NOMO-1 treated with dmso at 0.1 percent for 144 hours (cell line): ENCODE data around the gene NTM.

Source experiments
- DNase-seq: peaks from one replicate; lab custom pipeline; 2025; ENCODE audit not compliant: unreplicated experiment; lab: John Stamatoyannopoulos, UW

NTM gene

GRCh38 chr11:131372234-131372962, 2.0 kb downstream of the NTM start:
- no peak for DNase-seq

DNA sequence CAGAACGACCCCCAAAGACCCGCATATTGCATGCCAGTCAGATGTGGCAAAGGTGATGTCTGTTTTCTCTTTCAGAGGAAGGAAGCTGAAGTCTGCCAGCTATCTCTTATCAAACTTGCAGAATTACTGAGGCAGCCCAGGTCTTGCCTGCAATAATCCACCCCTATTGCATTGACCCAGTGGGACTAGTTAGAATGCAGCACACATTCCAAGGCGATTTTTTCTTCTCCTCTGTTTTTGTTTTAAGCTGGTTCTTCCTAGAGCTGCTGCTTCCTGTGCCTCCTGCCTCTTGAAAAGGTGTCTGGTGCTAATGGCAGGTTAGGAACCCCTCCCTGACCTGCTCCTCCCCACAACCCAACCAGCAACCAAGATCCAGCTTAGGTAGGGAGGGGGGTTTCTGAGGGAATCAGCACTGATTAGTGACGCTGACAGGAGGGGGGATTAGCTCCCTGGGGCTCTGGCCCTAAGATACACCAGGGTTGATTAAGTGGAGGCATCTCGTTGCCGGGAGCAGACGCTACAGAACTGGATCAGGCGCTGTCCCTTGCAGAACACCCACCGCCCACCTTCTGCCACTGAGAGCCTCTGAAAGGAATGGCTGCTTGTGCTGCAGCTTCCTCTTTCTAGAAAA, 2.8 kb downstream of the NTM start:
- DNase-seq = no peak

DNA sequence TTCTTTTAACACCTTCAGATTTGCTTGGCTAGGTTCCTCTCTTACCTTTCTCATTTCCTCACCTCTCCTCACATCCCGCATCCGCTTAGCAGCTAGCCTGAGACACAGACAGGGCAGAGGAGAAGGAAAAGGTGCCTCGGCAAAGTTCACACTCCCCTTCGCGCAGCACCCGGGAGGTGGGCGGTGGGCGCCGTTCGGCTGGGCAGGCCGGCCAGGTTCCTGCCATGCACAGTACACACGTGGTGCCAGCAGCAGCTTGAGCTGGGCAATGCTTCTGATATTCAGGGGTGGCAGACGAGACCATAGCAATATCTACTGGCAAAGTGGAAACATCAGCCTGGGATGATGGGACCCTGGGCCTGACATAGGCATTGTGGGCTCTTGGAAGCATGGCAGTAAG, 3.3 kb downstream of the NTM start:
- no peak for DNase-seq

DNA sequence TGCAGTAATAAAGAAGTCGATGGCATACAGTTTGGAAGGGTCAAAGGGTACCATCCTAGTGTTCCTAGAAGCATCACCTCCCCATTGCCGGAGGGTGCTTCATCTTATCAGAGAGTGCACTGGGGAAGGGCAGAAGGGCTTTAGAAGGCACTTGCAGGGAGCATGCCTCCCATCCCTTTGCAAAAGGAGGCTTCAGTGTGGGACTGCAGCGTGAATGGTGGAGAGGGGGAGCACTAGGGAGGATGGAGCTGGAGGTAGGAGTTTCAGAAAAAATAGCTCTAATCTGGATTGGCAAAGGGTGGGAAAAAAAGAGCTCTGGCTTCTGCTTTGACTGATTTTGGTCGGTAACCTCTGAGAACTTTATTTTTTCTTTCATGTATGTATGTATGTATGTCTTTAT, 5.0 kb downstream of the NTM start:
- DNase-seq = no peak

DNA sequence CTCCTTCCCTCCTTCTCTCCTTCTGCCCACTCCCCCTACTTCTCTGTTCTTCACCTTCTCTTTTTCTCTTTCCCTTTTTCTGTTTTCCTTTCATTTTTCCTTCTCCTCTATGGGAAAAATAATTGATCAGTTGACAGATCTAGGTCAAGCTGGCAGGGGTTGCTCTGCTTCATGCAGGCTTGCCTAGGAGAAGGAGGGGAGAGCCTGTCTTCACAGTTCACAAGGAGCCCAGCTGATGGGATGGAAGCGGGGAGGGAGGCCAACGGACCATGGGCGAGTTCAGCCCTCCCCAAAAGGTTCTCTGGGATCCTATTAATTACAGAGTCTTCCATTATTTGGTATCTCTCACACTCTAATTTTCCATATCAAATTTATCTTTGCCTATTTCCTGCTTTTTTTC, 5.5 kb downstream of the NTM start:
- DNase-seq = no peak

- no peak for DNase-seq
Measured at GRCh38 chr11:131378931-131379330, 8.5 kb downstream of the NTM start.

- no peak for DNase-seq
Measured at GRCh38 chr11:131385763-131386390, 15.5 kb downstream of the NTM start.

DNA sequence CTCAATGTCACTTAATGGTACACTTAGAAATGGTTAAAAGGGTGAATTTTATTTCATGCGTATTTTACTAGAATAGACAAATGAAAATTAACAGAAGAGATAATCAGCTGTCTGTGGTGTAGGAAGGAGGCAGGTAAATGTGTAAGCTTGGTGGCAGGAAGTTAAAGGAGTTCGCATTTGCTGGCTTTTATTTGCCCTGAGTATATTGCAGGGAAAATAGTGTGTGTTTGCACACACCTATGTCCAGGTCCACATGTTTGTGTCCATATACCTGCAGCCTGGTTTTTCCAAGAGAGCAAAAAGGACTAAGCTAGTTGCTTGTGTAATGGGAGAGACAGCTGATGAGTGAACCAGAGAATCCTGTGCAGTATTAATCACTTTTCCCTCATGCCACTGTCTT, 16.0 kb downstream of the NTM start:
- no peak for DNase-seq

GRCh38 chr11:131388030-131388429, 17.6 kb downstream of the NTM start:
- no peak for DNase-seq

DNA sequence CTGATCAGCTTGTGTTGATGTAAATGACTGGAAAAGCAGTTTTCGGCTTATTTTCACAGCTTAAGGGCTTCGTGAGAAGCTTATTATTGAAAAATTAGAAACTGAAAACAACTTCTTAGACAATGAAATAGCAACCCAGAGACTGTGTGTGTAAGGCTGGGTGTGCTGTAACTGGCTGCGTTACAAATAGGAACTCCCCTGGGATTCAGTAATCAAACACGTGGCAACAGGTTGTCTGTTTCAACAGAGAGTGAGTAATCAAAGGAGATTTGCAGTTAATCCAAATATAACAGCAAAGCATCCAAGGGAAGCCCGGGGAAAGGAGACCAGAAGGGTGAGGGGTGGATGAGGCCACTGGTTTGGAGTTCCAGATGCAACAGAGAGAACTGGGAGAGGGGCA, 19.2 kb downstream of the NTM start:
- no peak for DNase-seq

GRCh38 chr11:131391176-131391575, 20.8 kb downstream of the NTM start:
- no peak for DNase-seq

- DNase-seq = peak; percentile 24
Measured at GRCh38 chr11:131392528-131393255, 22.3 kb downstream of the NTM start.

DNA sequence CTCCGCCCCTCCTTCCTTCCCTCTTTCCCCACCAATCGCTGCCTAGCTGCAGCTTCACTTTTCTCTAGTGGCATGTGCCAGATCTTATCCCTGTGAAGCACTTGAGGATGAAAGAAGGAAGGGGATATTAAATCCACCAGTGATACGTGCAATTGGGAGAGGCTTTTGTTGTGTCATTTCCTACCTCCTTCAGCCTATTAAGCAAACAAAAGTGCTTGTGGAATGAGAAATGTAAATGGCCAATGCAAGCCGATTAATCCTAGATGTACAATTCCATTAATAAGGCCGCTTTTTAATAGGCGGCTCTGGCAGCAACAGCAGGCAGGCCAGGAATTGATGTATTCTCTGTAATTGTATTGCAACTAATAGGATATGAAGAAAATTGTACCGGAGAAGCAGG, 23.3 kb downstream of the NTM start:
- no peak for DNase-seq

DNA sequence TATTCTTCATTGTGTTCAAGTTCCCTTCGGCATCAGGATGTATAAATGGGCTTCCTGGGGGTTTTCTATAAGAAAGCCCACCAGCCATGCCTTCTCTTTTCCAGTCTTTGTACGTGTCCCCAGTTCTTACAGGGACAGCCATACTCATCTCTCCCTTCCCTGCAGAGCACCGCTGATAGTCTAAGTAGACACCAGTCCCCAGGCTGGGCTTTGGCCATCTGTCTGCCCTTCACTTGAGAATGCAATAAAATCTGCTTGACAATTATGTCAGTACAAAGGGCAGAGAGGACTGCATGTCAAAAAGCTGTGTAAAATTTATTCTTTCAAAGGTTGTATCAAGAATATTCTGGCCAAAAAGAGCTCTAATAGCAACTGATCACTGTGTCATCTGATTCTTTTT, 27.3 kb downstream of the NTM start:
- DNase-seq = no peak

GRCh38 chr11:131402040-131402439, 31.6 kb downstream of the NTM start:
- peak; percentile 47 for DNase-seq

- peak; percentile 45 for DNase-seq
Measured at GRCh38 chr11:131404010-131404409, 33.6 kb downstream of the NTM start.

DNA sequence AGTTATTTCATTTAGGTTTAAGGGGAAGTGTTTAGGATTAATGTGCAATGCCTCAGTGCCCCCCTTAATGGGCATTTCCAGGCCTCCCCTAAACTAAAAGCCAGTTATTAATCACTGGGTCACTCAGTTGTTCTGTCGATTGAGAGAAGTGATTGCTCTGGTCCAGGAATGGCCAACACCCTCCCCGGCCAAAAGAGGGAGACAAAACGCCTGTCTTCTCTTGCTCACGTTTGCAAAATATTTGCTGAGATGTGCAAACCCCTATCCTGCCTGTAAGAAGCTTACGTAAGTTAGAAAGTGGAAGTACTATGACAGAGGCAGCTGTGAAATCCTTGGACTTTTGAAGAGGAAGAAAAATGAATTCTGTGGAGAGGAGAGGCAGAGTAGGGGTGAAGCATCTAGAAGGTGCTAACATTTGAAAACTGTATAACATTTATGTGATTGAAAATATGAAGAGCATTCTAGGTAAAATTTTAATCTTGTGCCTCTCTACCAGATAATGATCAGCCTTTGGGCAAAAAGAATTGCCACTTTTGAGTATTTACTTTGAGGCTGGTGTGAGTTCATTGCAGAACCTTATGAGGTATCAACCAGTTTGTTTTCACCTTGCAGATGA, 37.7 kb downstream of the NTM start:
- DNase-seq = peak; percentile 75

GRCh38 chr11:131409345-131409744, 38.9 kb downstream of the NTM start:
- DNase-seq = no peak

DNA sequence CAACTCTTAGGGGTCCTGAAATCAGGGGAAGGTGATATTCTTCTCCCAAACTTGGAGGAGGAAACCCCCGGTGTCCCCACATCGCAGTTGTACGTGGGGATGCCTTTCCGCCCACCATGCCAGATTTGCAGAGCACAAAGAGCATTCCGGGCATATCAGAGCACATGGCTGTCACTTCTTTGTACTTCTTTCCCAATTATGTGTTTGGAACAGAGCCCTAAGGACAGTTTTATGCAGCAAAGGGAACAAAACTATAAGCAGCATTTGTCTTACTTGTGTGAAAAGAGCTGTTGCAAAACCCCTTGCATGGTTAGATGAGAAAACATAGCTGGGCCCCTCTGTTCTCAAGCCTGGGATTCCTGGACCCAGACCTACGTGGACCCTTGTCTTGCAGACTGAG, 41.2 kb downstream of the NTM start:
- no peak for DNase-seq

DNA sequence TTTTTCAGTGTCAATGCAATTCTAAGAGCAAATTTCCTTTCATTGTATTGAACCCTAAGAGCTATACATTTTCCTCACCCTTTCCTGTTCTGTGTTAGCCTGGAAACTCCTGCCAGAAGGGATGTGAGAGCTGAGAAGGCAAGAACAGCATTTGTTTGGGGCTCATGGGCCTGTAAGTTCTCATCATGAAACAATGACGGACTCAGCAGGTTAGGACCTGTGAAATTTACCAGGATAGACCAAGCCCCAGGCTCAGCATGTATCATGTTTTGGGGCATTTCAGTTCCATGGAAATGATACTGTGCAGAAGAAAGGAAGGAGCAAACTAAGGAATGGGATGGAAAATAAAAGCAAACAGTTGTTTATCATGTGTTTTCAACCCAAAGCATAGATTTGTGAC, 41.6 kb downstream of the NTM start:
- DNase-seq = no peak

- no peak for DNase-seq
Measured at GRCh38 chr11:131413217-131413616, 42.8 kb downstream of the NTM start.
